Measurements from ENCODE around the gene IFT172.

DNA sequence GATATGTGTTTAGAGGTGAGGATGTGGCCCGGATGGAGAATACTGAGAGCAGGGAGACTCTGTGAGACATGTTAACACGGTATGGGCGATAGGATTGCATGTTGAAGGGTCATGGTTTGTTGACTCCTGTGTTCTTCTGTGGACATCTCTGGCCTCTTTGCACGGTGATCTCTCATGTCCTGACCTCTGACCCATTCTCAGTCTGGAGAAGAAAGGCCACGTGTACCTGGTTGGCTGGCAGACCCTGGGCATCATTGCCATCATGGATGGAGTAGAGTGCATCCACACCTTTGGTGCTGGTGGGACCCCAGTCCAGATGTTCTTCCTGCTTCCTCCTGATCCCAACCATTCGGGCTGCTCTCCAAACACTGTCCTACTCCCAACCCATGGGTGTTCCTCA is 17.0 kb upstream of the IFT172 start:
- TF ChIP-seq, protein P1, sequence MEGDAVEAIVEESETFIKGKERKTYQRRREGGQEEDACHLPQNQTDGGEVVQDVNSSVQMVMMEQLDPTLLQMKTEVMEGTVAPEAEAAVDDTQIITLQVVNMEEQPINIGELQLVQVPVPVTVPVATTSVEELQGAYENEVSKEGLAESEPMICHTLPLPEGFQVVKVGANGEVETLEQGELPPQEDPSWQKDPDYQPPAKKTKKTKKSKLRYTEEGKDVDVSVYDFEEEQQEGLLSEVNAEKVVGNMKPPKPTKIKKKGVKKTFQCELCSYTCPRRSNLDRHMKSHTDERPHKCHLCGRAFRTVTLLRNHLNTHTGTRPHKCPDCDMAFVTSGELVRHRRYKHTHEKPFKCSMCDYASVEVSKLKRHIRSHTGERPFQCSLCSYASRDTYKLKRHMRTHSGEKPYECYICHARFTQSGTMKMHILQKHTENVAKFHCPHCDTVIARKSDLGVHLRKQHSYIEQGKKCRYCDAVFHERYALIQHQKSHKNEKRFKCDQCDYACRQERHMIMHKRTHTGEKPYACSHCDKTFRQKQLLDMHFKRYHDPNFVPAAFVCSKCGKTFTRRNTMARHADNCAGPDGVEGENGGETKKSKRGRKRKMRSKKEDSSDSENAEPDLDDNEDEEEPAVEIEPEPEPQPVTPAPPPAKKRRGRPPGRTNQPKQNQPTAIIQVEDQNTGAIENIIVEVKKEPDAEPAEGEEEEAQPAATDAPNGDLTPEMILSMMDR (conservative IDR thresholded peaks at IDR 0.05 in 1 of 2, IDR thresholded peaks at IDR 0.05 in 1 of 2; ENCODE audit: low read depth in 1 of 2, low read length in 2 of 2), result no peak
- TF ChIP-seq EZH2 (IDR thresholded peaks at IDR 0.05; ENCODE audit: low read length, missing control alignments), result no peak
